Dermis blood vessel endothelial cell (primary cell): ENCODE results near the gene POU2AF2. TPM values are rescaled to one million over a fixed set of nuclear protein-coding genes. Genes with fewer than 3 reads are reported as not detected.
"Not testable (repeated sequence)": the region's sequence is repeated elsewhere in the genome, so short reads cannot be mapped to it uniquely, and the experiment has no call there.

Source experiments
- DNase-seq: peaks from one replicate; pipeline ENCODE4 v3.0.0; 2010
- total RNA-seq: library from RNA; depleted of rRNA; stranded (reverse); fragments of >200 nt; gene quantifications from 2 replicates; pipeline ENCODE4 v1.2.3, GENCODE V29; 2014

POU2AF2 gene
- total RNA-seq, 1 donor from 2014 or later = not detected

DNA sequence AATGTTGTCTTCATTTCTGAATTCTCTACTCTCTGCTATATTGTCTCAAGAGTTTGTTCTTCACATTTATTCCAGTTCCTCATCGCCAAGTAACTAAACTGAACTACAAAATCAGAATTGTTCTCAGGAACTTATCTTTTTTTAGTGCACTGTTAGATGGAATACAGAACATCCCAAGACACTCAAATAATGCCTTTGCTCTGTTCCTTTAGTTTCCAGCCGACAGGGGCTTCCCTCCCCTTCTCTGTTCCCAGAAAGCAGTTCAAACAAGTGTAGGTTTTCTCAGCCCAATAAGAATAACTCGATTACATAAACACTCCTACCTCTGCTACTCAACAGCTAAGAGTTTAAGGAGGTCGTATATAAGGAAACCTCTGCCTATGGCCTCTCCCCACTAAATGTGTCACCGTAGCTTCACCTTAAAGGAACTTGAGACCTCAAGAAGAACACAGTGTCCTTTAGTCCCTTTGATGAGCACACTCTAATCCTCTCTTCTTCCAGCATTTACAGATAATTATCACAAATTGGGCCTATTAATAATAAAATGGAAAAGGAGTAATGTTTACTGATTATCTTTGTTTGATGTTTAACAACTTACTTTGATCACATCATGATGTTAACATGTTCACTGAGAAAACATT is 59.8 kb downstream of the POU2AF2 start:
- DNase-seq = no peak

DNA sequence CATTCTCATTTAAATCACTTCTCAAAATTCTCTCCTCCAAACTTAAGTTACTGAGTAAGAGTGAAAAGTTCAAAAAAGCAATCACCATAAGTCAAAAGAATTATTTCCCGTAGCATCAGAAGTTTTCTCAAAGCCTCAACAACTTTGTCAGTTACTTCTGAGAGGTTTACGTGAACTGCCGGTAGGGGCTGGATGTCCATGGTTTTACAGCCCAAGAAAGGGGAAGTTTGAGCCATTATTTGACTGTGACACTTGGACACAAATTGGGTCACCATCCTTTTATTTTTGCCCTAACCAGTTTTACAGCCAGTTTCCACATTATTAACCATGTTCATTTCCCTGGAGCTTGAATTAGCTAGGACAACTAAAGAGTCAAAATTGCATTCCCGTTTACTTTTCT is 60.4 kb downstream of the POU2AF2 start:
- DNase-seq = no peak

DNA sequence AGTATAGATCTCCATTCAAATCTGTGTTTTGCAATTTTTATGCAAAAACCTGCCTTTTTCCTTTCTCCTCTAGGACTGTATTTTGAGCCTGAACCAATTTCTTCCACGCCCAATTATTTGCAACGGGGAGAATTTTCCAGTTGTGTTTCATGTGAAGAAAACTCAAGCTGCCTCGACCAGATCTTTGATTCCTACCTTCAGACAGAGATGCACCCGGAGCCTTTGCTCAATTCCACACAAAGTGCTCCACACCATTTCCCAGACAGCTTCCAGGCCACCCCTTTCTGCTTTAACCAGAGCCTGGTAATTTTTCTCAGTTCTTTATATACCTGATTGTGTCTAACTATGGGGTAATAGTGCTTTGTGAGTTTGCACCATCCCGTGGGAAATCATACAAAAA is 60.8 kb downstream of the POU2AF2 start:
- no peak for DNase-seq

GRCh38 chr11:111307472-111308108 is 62.1 kb downstream of the POU2AF2 start:
- no peak for DNase-seq

GRCh38 chr11:111308140-111308539 is 62.6 kb downstream of the POU2AF2 start:
- no peak for DNase-seq

GRCh38 chr11:111309215-111309915 is 63.8 kb downstream of the POU2AF2 start:
- no peak for DNase-seq

DNA sequence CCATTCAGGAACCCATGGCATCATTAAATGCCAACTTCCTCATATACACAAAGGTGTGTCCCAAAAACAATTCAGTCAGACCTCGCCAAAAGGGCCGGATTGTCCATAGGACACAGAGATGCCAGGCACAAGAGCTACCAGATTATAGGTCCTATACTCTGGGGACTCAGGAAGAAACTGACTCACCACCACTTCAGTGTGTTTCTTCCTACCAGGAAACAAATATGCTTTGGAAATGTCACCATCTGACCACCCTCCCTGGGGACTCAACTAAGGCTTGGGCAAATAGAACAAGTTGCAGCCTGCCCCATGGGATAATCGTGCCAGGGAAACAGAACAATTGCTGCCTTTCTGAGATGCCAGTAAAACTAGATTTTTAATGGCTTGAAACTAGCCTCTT is 64.6 kb downstream of the POU2AF2 start:
- DNase-seq = no peak

DNA sequence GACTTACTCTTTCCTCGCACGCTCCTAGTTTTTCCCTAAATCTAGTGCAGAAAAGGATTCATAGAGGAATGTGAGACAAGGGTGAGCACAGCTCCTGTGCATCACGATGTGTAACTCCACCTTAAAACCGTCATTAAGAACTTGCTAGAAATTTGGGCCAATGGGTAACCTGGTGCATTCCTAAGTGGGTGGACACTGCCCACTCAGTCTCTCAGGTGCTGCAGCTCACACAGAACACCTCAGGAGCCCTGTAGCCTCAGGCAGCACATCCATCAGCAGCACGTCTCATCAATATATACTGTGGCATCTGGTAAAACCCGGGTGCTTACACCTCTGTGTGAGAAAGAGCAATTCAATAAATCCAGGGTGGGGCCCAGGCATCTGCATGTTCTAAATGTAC is 65.2 kb downstream of the POU2AF2 start:
- DNase-seq = no peak

DNA sequence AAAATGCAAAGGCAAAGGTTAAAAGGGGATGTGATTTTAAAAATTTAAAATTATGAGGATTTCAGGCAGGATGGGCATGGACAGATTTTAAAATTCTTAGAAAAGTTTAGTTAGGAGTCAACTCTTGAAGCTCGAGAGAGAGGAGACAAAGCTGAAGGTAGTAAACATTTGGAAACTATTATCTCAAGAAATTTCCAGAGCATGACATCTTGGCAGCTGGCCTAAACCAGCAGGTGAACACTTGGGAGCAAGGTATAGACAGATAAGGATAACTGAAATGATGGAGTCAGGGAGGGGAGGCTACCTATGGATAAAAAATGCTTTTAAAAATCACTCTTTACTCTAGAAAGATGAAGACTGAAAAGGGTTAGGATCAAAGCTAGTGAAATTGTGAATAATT is 66.6 kb downstream of the POU2AF2 start:
- no peak for DNase-seq

DNA sequence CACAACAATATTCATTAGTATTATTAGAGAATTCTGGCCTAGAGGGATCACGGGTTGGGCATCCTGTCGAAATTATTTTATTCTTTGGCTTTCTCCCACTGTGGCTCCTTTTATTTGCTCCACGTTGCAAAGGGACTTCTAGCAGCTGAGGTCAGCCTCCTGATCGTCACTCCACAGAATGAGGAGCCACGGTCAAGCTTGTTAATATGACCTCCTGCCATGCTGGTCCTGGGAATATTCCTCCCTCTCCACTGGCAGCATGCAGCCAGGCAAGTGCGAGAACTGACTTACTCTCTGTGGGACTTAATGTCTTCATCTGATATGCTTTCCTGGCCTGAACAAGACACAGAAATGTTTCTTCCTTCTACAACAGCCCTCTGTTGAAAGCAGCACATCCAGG is 73.8 kb downstream of the POU2AF2 start:
- no peak for DNase-seq

GRCh38 chr11:111320199-111320598 is 74.7 kb downstream of the POU2AF2 start:
- DNase-seq = not testable (repeated sequence)

DNA sequence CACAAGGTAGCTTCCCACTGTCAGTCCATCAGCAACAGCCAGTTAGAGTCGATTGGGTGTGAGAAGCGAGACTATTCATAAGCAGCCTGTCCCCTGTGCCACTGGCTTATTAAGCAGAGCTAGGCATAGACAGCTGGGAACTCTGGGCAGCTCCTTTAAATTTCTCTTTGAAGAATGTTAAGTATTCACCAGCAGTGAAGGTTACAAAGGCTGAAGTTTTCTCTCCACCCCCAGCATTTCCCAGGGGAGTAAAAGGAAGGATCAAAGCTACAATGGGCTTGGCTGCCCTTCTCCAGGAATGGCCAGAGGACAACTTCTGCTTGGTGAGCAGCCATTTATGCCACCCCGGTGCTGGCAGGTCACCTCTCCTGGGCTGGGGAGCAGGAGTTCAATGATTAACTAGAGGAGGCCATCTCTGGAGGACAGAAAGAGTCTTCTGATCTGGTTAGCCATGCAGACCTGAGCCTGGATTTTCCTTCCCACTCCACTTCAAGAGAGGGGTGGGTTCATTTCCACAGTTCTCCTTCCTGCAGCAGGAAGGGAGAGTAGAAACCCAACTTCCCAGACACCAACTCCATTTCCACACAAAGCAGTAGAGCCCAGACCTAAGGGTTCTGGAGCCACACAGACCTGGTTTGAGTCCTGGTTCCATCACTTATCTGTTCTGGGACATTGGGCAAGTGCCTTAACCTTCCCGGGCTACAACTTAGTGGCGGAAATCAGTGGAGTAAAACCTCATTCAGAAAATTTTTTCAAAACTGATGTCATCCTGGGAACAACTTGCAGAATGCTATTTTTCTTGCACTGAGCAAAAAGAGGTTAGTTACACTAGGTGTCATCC is 75.4 kb downstream of the POU2AF2 start:
- DNase-seq = no peak

GRCh38 chr11:111322534-111322933 is 77.0 kb downstream of the POU2AF2 start:
- DNase-seq = no peak

DNA sequence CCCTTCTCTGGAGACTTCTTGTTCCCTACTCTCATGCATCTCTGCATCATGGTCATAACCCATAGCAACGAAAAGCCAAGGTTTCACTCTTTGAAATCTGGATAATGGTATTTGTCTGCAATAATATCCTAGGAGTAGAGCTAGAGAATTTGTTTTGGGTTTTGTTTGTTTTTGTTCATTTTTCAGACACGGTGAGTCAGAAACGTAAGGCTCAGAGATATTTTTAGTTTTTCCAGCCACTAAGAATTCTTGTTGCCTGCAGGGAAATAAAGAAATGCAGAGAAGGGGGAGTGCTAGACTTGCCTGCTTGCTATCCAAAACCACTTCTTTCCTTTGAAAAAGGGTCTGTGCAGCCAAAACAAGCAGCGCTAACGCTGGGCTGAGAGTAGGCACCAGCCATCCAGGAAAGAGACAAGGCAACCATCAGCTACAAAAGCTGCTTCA is 78.8 kb downstream of the POU2AF2 start:
- DNase-seq = no peak

DNA sequence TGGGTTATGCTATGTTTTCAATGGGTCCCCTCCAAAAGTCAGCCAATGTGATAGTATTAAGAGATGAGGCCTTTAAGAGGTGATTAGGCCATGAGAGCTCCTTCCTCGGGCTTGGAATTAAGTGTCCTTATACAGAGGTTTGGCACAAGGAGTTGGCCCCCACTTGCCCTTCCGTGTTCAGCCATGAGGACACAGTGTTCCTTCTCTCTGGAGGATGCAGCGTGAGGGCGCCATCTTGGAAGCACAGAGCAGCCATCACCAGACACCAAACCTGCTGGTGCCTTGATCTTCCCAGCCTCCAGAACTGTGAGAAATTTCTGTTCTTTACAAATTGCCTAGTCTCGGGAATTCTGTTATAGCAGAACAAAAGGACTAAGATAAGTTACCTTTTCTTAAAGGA is 79.7 kb downstream of the POU2AF2 start:
- DNase-seq = no peak

DNA sequence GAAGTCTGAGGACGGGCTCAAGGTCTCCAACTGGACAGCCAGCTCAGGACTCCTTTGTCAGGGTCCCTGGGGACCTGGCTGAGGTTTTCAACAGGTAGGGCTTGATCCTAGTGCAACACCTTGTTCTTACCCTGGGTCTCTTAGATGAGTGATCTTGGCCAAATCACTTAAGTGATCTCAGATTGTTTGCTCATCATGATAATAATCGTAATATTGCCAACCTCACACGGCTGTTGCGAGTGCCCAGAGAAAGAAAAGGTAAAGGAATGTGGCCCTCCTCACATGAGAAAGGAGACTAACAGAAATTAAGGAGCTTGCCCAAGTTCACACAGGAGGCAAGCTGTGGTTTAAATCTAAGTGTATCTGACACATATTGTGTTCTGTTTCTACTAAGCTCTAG is 81.3 kb downstream of the POU2AF2 start:
- no peak for DNase-seq

GRCh38 chr11:111327908-111328624 is 82.5 kb downstream of the POU2AF2 start:
- DNase-seq = no peak

GRCh38 chr11:111329306-111330204 is 84.0 kb downstream of the POU2AF2 start:
- DNase-seq = no peak

GRCh38 chr11:111330234-111330893 is 84.8 kb downstream of the POU2AF2 start:
- DNase-seq = no peak

DNA sequence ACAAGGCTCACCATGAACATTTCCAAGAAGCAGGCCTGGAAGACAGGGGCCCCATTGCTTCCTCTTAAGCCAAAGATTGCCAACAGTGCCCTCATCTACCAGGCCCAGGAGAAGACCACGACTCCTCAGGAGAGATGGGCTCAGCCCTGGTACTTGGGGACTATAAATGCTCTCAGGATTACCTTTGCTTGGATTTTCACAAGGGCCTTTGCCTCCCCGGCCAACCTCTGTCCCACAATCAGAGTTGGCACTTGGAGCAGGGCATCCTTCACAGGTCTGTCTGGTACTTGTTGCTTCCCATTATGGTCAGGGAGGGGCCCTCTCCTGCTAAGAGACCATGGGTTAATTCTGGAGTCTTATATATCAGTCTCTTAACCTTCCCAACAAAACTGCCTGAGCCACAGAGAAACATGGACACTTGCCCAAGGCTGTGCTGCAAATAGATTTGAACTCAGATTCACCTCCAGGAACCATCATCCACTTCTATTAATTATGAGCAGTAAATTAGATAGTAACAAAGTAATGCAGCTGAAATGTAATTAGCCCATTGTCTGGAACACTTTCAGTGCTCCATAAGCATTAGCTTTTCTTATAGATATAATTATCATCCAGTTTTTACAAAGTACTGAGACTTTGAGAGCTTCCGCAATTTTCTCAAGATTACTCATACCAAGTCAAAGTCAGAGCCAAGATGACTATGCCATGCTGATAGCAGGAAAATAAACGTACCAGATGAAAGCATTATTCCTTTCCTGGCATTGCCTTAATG is 86.4 kb downstream of the POU2AF2 start:
- DNase-seq = no peak
